HG03066 (cell line): ENCODE results near the gene TRAPPC8.
"Not testable (repeated sequence)": the region's sequence is repeated elsewhere in the genome, so short reads cannot be mapped to it uniquely, and the experiment has no call there.

Experiments
- ATAC-seq: cut with Tn5 transposase; IDR thresholded peaks from one replicate; pipeline ENCODE4 v1.9.1; 2021; ENCODE audit warnings: low read depth; ENCODE audit not compliant: unreplicated experiment

Gene TRAPPC8

DNA sequence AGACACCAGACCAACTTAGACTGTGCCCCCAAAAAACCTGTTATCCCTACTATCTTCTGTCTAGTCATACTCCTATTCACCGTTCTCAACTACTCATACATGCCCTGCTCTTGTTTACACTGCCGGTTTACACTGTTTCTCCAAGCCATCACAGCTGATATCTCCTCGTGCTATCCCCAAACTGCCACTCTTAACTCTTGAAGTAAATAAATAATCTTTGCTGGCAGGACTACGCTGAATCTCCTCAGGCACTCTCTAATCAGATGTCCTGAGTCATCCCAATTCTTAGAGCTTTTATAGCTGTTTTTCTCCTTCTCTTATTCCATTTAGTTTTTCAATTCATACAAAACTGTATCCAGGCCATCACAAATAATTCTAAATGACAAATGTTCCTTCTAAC lies 133.9 kb downstream of the TRAPPC8 start:
- not testable (repeated sequence) for ATAC-seq

DNA sequence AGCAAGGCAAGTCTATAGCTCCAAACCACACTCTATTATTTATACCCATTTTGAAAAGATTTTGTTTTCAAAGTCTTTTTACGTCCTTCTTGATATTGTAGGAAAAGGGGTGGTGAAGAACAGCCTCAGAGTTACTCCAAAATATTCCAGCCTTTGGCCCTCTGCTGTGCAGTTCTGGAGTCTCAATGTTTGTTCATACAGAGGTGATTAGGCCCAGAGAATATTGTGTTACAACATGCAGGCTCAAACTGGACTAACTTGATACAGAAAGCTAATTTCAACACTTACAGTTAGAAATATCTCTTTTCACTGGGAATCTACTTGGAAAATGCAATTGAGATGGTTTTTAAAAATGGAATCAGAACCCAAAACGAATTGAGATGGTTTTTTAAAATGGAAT lies 141.8 kb downstream of the TRAPPC8 start:
- no peak for ATAC-seq

DNA sequence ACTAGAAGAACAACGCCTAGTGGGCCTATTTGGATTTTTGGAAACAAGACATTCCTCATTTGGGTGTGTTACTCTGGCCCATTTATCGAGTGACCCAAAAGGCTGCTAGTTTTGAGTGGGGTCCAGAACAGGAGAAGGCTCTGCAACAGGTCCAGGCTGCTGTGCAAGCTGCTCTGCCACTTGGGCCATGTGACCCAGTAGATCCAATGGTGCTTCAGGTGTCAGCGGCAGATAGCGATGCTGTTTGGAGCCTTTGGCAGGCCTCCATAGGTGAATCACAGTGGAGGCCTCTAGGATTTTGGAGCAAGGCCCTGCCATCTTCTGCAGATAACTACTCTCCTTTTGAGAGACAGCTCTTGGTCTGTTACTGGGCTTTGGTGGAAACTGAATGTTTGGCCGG lies 143.7 kb downstream of the TRAPPC8 start:
- not testable (repeated sequence) for ATAC-seq

DNA sequence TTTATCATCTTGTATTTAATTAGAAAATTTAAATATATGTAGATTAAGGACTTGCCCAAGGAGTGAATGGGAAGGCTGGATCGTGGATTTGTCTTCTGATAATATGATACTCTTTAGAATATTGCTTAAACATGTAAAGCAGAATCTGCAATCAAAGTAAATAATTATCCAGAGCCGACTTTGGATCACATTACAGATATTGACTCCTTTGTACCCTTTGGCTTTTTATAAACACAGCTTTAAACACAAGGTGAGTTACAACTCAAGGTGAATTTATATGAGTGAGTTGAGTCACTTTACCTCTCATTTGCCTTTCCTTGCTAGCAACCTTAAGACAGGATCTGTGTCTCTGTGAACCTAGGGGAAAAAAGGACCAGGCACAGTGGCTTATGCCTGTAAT lies 144.5 kb downstream of the TRAPPC8 start:
- ATAC-seq: no peak

DNA sequence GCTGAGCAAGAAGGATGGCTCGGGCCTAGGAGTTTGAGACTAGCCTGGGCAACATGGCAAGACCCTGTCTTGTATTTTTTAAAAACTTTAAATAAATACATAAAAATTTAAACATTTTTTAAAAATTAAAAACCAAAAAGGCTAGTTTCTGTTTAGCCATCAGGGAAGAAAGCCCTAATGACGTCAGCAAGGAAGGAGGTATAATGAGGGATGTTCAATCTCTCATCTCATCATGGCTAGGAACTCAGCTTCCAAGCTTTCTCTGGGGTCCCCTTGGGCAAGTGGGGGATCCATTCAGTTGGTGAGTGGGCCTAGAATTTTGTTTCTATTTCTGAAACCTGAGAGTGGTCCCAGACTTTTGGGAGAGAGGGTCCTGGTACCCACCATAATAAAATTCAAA lies 147.2 kb downstream of the TRAPPC8 start:
- no peak for ATAC-seq

DNA sequence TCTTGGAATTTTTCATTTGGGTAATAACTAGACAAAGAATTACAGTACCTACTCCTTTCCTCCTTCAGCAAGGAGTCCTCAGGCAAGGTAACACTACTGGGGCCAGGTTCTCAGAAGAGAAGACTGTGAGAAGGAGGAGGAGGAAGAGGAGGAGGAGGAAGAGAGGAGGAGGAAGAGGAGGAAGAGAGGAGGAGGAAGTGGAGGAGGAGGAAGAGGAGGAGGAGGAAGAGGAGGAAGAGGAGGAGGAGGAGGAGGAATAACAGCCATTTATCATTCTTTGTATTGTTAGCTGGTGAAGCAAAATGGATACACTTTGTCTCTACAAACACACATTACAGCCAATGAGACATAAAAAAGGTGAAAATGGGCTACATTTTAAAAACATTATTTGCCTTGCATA lies 149.4 kb downstream of the TRAPPC8 start:
- ATAC-seq: no peak

DNA sequence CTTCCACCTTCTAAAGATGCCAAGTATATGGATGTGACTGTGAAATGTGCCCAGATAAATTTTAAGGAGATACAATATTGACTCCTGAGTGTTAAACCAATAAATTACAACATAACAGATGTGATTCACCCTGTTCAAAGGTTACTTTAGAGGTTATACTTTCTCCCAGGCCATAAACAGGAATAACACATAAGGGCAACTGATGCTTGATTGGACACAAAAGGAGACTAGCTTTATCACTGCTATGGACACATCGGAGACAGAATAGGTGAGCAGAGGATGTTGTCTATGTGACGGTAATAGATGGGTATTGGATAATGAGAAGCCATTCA lies 150.4 kb downstream of the TRAPPC8 start:
- ATAC-seq: no peak

DNA sequence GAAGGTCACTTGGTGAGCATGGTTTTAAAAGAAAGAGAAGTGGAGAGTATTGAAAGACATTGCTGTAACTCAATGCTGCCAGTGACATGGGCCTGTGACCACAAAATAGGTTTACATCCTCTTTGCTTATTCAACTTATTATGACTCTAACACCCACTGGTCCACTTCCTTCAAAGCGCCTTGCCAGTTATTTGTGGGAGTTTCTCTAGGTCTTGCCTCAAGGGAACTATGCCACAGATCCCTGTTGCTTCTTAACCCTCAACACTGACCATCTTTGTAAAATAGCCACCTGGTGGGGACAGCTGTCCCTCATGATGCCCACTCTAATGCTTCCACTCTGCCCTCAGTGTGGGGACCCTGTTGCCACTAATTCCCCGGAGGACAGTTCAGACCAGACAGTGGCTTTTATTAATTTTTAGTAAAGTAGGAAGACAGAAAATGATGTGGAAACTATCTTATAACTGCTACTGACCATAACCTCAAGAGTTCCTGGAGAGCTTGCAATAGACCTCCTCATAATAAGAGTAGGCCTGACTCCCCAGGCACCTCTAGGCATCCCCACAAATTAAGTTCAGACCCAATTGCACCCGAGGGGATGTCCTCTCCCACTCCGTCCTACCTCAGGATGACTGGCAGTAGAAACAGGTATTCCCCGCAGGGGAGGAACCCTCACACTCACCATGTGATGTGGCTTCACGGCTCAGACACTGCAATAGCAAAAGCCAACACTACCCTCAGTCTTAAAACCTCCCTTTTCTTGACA lies 150.9 kb downstream of the TRAPPC8 start:
- ATAC-seq: peak; percentile 97

DNA sequence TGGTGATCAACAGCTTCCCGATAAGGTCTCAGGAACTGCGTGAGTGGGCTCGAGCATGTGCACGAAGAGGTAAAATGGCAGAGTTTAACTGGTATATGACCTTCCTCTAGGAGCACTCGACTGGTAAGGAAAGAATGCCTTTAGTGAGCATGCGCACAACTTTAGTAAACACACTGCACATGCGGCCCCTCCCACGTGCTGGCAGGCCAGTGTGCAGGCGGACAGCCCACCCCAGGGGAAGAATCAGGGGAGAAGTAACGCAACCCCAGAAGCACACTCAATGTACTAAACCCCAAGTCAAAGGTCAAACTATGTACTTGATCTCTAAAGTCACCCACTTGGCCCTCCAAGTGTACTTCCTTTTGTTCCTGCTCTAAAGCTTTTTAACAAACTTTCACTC lies 153.5 kb downstream of the TRAPPC8 start:
- no peak for ATAC-seq

DNA sequence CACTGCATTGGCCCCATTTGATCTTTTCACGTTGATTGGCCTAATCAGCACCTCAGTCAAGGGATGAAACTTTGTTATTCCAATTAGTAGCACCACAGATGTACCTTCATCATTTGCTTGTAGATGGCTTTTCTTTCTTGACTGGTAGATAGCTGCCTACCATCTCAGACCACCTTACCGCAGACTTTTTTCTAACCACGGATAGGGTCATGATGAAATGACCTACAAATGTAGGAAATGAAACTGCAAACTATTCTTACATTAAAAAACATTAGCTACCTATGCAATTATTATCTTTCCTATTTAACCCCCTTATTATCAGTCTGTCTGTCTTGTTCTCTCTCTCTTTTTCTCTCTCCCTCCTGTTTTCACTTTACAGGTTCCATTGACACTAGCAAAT lies 159.9 kb downstream of the TRAPPC8 start:
- no peak for ATAC-seq
